IMR-90 (cell line): Measurements from ENCODE around the gene ZNF662. TPM values are rescaled to one million over a fixed set of nuclear protein-coding genes. Genes with fewer than 3 reads are reported as not detected.

Experiments used
- ATAC-seq: fragments of 200-7000 bp; cut with Tn5 transposase; 2 replicates; pipeline ENCODE4 v1.9.1; 2020; ENCODE audit warnings: low read depth, mild to moderate bottlenecking, moderate library complexity
- BruUV-seq: library from RNA; stranded (reverse); fragments of 400-500 nt; replicated peaks from 2 replicates; lab custom pipeline; 2021; lab: Mats Ljungman, UMichigan
- CTCF ChIA-PET: fragments of 300-600 bp; formaldehyde crosslinking; extraction: SDS; loops from one replicate; lab custom pipeline; 2021; ENCODE audit warnings: antibody characterized with exemption; lab: Yijun Ruan, JAX
- POLR2A ChIA-PET: fragments of 300-600 bp; sonication (Branson Sonifier 250); formaldehyde crosslinking; loops from one replicate; lab custom pipeline; 2022; ENCODE audit warnings: antibody characterized with exemption; ENCODE audit not compliant: unreplicated experiment; lab: Charles Lee
- DNase-seq: peaks from one replicate; pipeline ENCODE4 v3.0.0; 2013
- H2AFZ ChIP-seq: replicated peaks from 2 replicates; pipeline ENCODE3; 2013; ENCODE audit warnings: low read length, mild to moderate bottlenecking; ENCODE audit not compliant: poor library complexity
- H2AK5ac ChIP-seq: 2 replicates; pipeline ENCODE4 v1.6.1; 2013; ENCODE audit warnings: low read depth, low read length, inconsistent platforms
- H2AK9ac ChIP-seq: replicated peaks from 2 replicates; pipeline ENCODE3; 2013; ENCODE audit warnings: mild to moderate bottlenecking, low read depth, low read length, moderate library complexity; ENCODE audit not compliant: poor library complexity
- H2BK120ac ChIP-seq: 2 replicates; pipeline ENCODE4 v1.6.1; 2013; ENCODE audit warnings: low read depth, low read length, inconsistent platforms
- H2BK15ac ChIP-seq: 3 replicates; pipeline ENCODE4 v1.6.1; 2013; ENCODE audit warnings: low read depth, low read length, inconsistent platforms
- H2BK20ac ChIP-seq: 2 replicates; pipeline ENCODE4 v1.6.1; 2013; ENCODE audit warnings: low read depth, mild to moderate bottlenecking, inconsistent platforms, low read length, moderate library complexity
- H2BK5ac ChIP-seq: 2 replicates; pipeline ENCODE4 v1.6.1; 2013; ENCODE audit warnings: mild to moderate bottlenecking, low read depth, low read length, inconsistent platforms; ENCODE audit not compliant: poor library complexity, severe bottlenecking
- H3K14ac ChIP-seq: replicated peaks from 2 replicates; pipeline ENCODE4 v1.6.1; 2013; ENCODE audit warnings: low read depth, low read length, inconsistent platforms
- H3K18ac ChIP-seq: 2 replicates; pipeline ENCODE4 v1.6.1; 2013; ENCODE audit warnings: low read depth, low read length, control low read depth
- H3K23ac ChIP-seq: 2 replicates; pipeline ENCODE4 v1.6.1; 2013; ENCODE audit warnings: low read depth, low read length, inconsistent platforms
- H3K27ac ChIP-seq: 2 replicates; pipeline ENCODE4 v1.5.1; 2013; ENCODE audit warnings: mild to moderate bottlenecking, control low read depth, low read length; ENCODE audit not compliant: insufficient read depth
- H3K27me3 ChIP-seq: 2 replicates; pipeline ENCODE4 v1.6.1; 2013; ENCODE audit warnings: low read length; ENCODE audit not compliant: control insufficient read depth, insufficient read depth
- H3K36me3 ChIP-seq: 2 replicates; pipeline ENCODE4 v1.6.1; 2013; ENCODE audit warnings: low read length, mixed read lengths; ENCODE audit not compliant: control insufficient read depth, insufficient read depth
- H3K4ac ChIP-seq: 2 replicates; pipeline ENCODE4 v1.6.1; 2013; ENCODE audit warnings: low read depth, low read length, inconsistent platforms
- H3K4me1 ChIP-seq: 2 replicates; pipeline ENCODE4 v1.6.1; 2013; ENCODE audit warnings: low read length, mixed read lengths; ENCODE audit not compliant: control insufficient read depth, insufficient read depth
- H3K4me2 ChIP-seq: 2 replicates; pipeline ENCODE4 v1.6.1; 2013; ENCODE audit warnings: low read depth, mild to moderate bottlenecking, control low read depth, low read length, moderate library complexity
- H3K4me3 ChIP-seq: 2 replicates; pipeline ENCODE4 v1.5.1; 2013; ENCODE audit warnings: low read depth, mild to moderate bottlenecking, control low read depth, low read length, moderate library complexity; ENCODE audit not compliant: insufficient read depth
- H3K56ac ChIP-seq: 2 replicates; pipeline ENCODE4 v1.6.1; 2013; ENCODE audit warnings: low read length, inconsistent platforms; ENCODE audit not compliant: insufficient read depth; ENCODE audit errors: extremely low read depth
- H3K79me1 ChIP-seq, 2 experiments: 2 replicates each; pipeline ENCODE4 v1.6.1; 2013; ENCODE audit warnings: low read length in 2 of 2, inconsistent platforms in 1 of 2, low read depth in 1 of 2
- H3K9ac ChIP-seq: 2 replicates; pipeline ENCODE4 v1.6.1; 2013; ENCODE audit warnings: low read depth, low read length, control low read depth
- H3K9me1 ChIP-seq: 2 replicates; pipeline ENCODE4 v1.6.1; 2013; ENCODE audit warnings: low read length, inconsistent platforms; ENCODE audit not compliant: insufficient read depth
- H3K9me3 ChIP-seq: 2 replicates; pipeline ENCODE4 v1.6.1; 2013; ENCODE audit warnings: low read length; ENCODE audit not compliant: control insufficient read depth, insufficient read depth
- H4K20me1 ChIP-seq: 2 replicates; pipeline ENCODE4 v1.6.1; 2013; ENCODE audit warnings: low read length, inconsistent platforms; ENCODE audit not compliant: insufficient read depth
- H4K5ac ChIP-seq: 2 replicates; pipeline ENCODE4 v1.6.1; 2013; ENCODE audit warnings: mild to moderate bottlenecking, low read depth, low read length, control low read depth
- H4K8ac ChIP-seq, 2 experiments: 2 replicates each; pipeline ENCODE4 v1.6.1; 2013; ENCODE audit warnings: low read depth in 2 of 2, low read length in 2 of 2, control low read depth in 1 of 2, inconsistent platforms in 1 of 2
- H4K91ac ChIP-seq: 2 replicates; pipeline ENCODE4 v1.6.1; 2013; ENCODE audit warnings: low read depth, low read length, inconsistent platforms; ENCODE audit not compliant: insufficient read depth
- BHLHE40 ChIP-seq: fragments of 150-350 bp; IDR thresholded peaks from 2 replicates; pipeline ENCODE4 v1.6.1; 2016; ENCODE audit warnings: mild to moderate bottlenecking, low read depth, low read length
- CHD1 ChIP-seq: IDR thresholded peaks from 2 replicates; pipeline ENCODE4 v1.6.1; 2012; ENCODE audit warnings: low read depth, low read length, improper control_type of control experiment
- FOS ChIP-seq: fragments of 150-350 bp; IDR thresholded peaks from 2 replicates; pipeline ENCODE4 v1.6.1; 2016; ENCODE audit warnings: low read depth, low read length
- NFE2L2 ChIP-seq: fragments of 150-350 bp; IDR thresholded peaks from 2 replicates; pipeline ENCODE4 v1.6.1; 2016; ENCODE audit warnings: low read depth, mild to moderate bottlenecking, low read length
- RAD21 ChIP-seq: IDR thresholded peaks from 2 replicates; pipeline ENCODE4 v1.6.1; 2012; ENCODE audit warnings: low read length, improper control_type of control experiment
- RCOR1 ChIP-seq: IDR thresholded peaks from 2 replicates; pipeline ENCODE4 v1.6.1; 2012; ENCODE audit warnings: mild to moderate bottlenecking, low read length, improper control_type of control experiment; ENCODE audit not compliant: insufficient replicate concordance
- RFX5 ChIP-seq: IDR thresholded peaks from 2 replicates; pipeline ENCODE4 v1.8.0; 2012; ENCODE audit warnings: low read depth, mild to moderate bottlenecking, low read length, moderate library complexity
- WGBS, 2 experiments: methylation state at CpG; one replicate each; pipeline versions ENCODE4 v1.1.5 to v1.1.7; 2013; ENCODE audit warnings: missing lambda C conversion rate in 2 of 2; ENCODE audit not compliant: insufficient read length in 1 of 2; ENCODE audit errors: extremely low coverage in 2 of 2; 5-methylcytosine and 5-hydroxymethylcytosine counted together
- dilution Hi-C: fragments of 300-500 bp; cut with HindIII; formaldehyde crosslinking; loops from one replicate; pipeline ENCODE4 v1.14.3; 2018; ENCODE audit warnings: low sequenced_read_pairs; ENCODE audit not compliant: unreplicated experiment
- in situ Hi-C: fragments of 300-500 bp; cut with MboI; formaldehyde crosslinking; loops from 3 replicates; pipeline ENCODE4 v1.14.3; 2019; ENCODE audit warnings: low sequenced_read_pairs, inconsistent platforms, mixed read lengths
- intact Hi-C: fragments of 100-400 bp; cut with micrococcal nuclease; formaldehyde crosslinking; loops from 2 replicates; pipeline ENCODE4 v1.10.0; 2022
- polyA plus RNA-seq, 3 experiments: library from polyadenylated mRNA; depleted of rRNA; stranded (reverse); fragments of >200 nt; gene quantifications; 2 replicates each; pipeline ENCODE4 v1.2.3, GENCODE V29; 2012; ENCODE audit warnings: low replicate concordance in 1 of 3
- total RNA-seq: library from RNA; depleted of rRNA; stranded (reverse); fragments of >200 nt; gene quantifications from 2 replicates; pipeline ENCODE4 v1.2.3, GENCODE V29; 2012
- TF ChIP-seq, protein P1 (sequence below): fragments of 150-350 bp; IDR thresholded peaks from 2 replicates; pipeline ENCODE4 v1.6.1; 2016; ENCODE audit warnings: low read depth, mild to moderate bottlenecking, low read length, moderate library complexity, borderline replicate concordance
- TF ChIP-seq, protein P2 (sequence below): conservative IDR thresholded peaks from 2 replicates; pipeline ENCODE4 v1.5.1; 2012; ENCODE audit warnings: mild to moderate bottlenecking, low read depth, low read length, improper control_type of control experiment

The ZNF662 gene
- total and polyA plus RNA-seq, 2 of the 4 experiments (the other 2 are of a cell fraction) = 0.29 to 0.54 TPM

DNA sequence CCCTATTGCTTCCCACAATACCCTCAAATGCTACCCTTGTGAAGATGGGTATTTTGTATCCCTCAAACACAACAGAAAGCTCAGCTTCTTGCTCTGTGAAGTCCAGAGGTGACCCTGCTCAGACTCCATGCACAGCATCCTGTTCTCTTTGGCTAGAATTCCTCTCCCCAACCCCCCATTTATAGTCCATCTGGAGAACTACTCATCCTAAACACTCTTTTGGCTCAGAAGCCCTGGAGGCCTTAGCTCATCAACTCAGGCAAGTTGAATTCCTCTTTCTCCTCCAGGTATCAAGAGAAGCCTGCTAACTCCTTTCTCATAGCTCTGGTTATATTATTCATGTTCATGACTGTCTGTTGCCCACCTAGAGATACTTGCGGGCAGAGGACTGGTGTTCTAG is 54.8 kb downstream of the ZNF662 start:
- H3K4me3 ChIP-seq = no peak overlapping the region
- no peaks in the 10 kb centered on the region for H3K79me1 ChIP-seq
- H3K9ac ChIP-seq = no peak overlapping the region
- ChIA-PET CTCF (interaction anchor here (1.0 to 4.6 kb wide), 5 partner anchors 73 to 205 kb away, joined by 3 to 46 read pairs (median 3); no protein-coding TSS in a partner anchor), POLR2A (no interaction called here)
- dilution Hi-C loops = no loop called here
- H3K27ac ChIP-seq = no peak overlapping the region
- no peak overlapping the region for H3K56ac ChIP-seq
- H2AFZ ChIP-seq = no peak overlapping the region
- no peak overlapping the region for H2BK20ac ChIP-seq
- no peaks in the 10 kb centered on the region for H3K9me1 ChIP-seq
- in situ Hi-C loops = loop anchor here (5.0 to 25.0 kb wide), 3 partner anchors 197 to 1227 kb away; no protein-coding TSS in a partner anchor
- ATAC-seq (no peak), DNase-seq (no peak)
- no peak overlapping the region for H2BK15ac ChIP-seq
- no peak overlapping the region for H3K4ac ChIP-seq
- H2BK120ac ChIP-seq = no peak overlapping the region
- no peak overlapping the region for H3K23ac ChIP-seq
- H4K5ac ChIP-seq = no peak overlapping the region
- H4K91ac ChIP-seq = no peak overlapping the region
- no peak overlapping the region for H2AK5ac ChIP-seq
- WGBS, 2 experiments = no CpG with 5 or more reads among the region's 1 CpG
- TF ChIP-seq CHD1 (no peak), RAD21 (no peak), RCOR1 (no peak), RFX5 (no peak), FOS (no peak), BHLHE40 (no peak), NFE2L2 (no peak)
- TF ChIP-seq, protein P1, sequence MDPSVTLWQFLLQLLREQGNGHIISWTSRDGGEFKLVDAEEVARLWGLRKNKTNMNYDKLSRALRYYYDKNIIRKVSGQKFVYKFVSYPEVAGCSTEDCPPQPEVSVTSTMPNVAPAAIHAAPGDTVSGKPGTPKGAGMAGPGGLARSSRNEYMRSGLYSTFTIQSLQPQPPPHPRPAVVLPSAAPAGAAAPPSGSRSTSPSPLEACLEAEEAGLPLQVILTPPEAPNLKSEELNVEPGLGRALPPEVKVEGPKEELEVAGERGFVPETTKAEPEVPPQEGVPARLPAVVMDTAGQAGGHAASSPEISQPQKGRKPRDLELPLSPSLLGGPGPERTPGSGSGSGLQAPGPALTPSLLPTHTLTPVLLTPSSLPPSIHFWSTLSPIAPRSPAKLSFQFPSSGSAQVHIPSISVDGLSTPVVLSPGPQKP = no peak
- TF ChIP-seq, protein P2, sequence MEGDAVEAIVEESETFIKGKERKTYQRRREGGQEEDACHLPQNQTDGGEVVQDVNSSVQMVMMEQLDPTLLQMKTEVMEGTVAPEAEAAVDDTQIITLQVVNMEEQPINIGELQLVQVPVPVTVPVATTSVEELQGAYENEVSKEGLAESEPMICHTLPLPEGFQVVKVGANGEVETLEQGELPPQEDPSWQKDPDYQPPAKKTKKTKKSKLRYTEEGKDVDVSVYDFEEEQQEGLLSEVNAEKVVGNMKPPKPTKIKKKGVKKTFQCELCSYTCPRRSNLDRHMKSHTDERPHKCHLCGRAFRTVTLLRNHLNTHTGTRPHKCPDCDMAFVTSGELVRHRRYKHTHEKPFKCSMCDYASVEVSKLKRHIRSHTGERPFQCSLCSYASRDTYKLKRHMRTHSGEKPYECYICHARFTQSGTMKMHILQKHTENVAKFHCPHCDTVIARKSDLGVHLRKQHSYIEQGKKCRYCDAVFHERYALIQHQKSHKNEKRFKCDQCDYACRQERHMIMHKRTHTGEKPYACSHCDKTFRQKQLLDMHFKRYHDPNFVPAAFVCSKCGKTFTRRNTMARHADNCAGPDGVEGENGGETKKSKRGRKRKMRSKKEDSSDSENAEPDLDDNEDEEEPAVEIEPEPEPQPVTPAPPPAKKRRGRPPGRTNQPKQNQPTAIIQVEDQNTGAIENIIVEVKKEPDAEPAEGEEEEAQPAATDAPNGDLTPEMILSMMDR = no peak
- intact Hi-C loops = loop anchor here (1.0 to 5.0 kb wide), 3 partner anchors 195 to 1238 kb away; no protein-coding TSS in a partner anchor
- no peaks in the 10 kb centered on the region for H3K4me1 ChIP-seq
- H3K27me3 ChIP-seq = no peaks in the 10 kb centered on the region; the same call in 1 of the 2 replicates
- no peak overlapping the region for H3K4me2 ChIP-seq
- no peak overlapping the region for H3K18ac ChIP-seq
- no peak overlapping the region for H2AK9ac ChIP-seq
- H3K14ac ChIP-seq = no peak overlapping the region
- no peaks in the 10 kb centered on the region for H3K9me3 ChIP-seq
- BruUV-seq = no TSS peak
- no peak overlapping the region for H2BK5ac ChIP-seq
- H4K20me1 ChIP-seq = no peaks in the 10 kb centered on the region
- H4K8ac ChIP-seq = no peak overlapping the region
- H3K36me3 ChIP-seq = no peaks in the 10 kb centered on the region
